HEK293 (cell line): ENCODE results near the gene XYLB.

Experiments used
- CTCF ChIA-PET: fragments of 350-600 bp; formaldehyde crosslinking; extraction: SDS; loops from one replicate; lab custom pipeline; 2021; ENCODE audit warnings: antibody characterized with exemption; lab: Yijun Ruan, JAX
- POLR2A ChIA-PET: fragments of 300-600 bp; formaldehyde crosslinking; extraction: SDS; loops from one replicate; lab custom pipeline; 2020; ENCODE audit warnings: antibody characterized with exemption, inconsistent platforms; lab: Yijun Ruan, JAX
- H3K27ac ChIP-seq: fragments of 200-500 bp; sonication (Bioruptor generic); 2 replicates; pipeline ENCODE4 v1.5.1; 2014; ENCODE audit warnings: low read depth, low read length, control low read depth, inconsistent platforms; ENCODE audit errors: extremely low read depth
- H3K36me3 ChIP-seq, 2 experiments: fragments of 200-500 bp in 1 of 2; sonication (Bioruptor generic) in 1 of 2; 1 replicate in 1 of 2; 2 replicates in 1 of 2; pipeline ENCODE4 v1.5.1; 2014 to 2017; ENCODE audit warnings: inconsistent platforms in 2 of 2, low read length in 2 of 2; ENCODE audit not compliant: control insufficient read depth in 2 of 2, insufficient read depth in 1 of 2
- H3K4me1 ChIP-seq: fragments of 200-500 bp; sonication (Bioruptor generic); 2 replicates; pipeline ENCODE4 v1.5.1; 2014; ENCODE audit warnings: mild to moderate bottlenecking, low read length, inconsistent platforms; ENCODE audit not compliant: control insufficient read depth, insufficient read depth
- H3K4me3 ChIP-seq: 2 replicates; pipeline ENCODE4 v1.5.1; 2011; ENCODE audit warnings: low read depth, mild to moderate bottlenecking, control low read depth, low read length, moderate library complexity
- H3K9me3 ChIP-seq: fragments of 200-500 bp; sonication (Bioruptor generic); 2 replicates; pipeline ENCODE4 v1.5.1; 2014; ENCODE audit warnings: low read depth, low read length, inconsistent platforms; ENCODE audit not compliant: control insufficient read depth, insufficient read depth
- HIC1 ChIP-seq: fragments of 450-650 bp; formaldehyde crosslinking; IDR thresholded peaks from 2 replicates; pipeline ENCODE4 v1.5.1; 2016; ENCODE audit warnings: missing biosample characterization, missing genetic modification characterization
- INSM2 ChIP-seq: fragments of 450-650 bp; formaldehyde crosslinking; IDR thresholded peaks from 2 replicates; pipeline ENCODE4 v1.5.1; 2016; ENCODE audit warnings: missing biosample characterization, missing genetic modification characterization
- KLF17 ChIP-seq: fragments of 450-650 bp; formaldehyde crosslinking; IDR thresholded peaks from 2 replicates; pipeline ENCODE4 v1.5.1; 2016; ENCODE audit warnings: missing biosample characterization, missing genetic modification characterization
- MYNN ChIP-seq: fragments of 450-650 bp; formaldehyde crosslinking; IDR thresholded peaks from 2 replicates; pipeline ENCODE4 v1.5.1; 2016; ENCODE audit warnings: missing biosample characterization, missing genetic modification characterization, borderline replicate concordance
- PATZ1 ChIP-seq: fragments of 450-650 bp; formaldehyde crosslinking; IDR thresholded peaks from 2 replicates; pipeline ENCODE4 v1.5.1; 2016; ENCODE audit warnings: missing biosample characterization, missing genetic modification characterization
- SP3 ChIP-seq: fragments of 450-650 bp; formaldehyde crosslinking; IDR thresholded peaks from 2 replicates; pipeline ENCODE4 v1.5.1; 2016; ENCODE audit warnings: missing biosample characterization, missing genetic modification characterization
- ZNF10 ChIP-seq: fragments of 450-650 bp; formaldehyde crosslinking; IDR thresholded peaks from 2 replicates; pipeline ENCODE4 v1.5.1; 2017; ENCODE audit warnings: missing biosample characterization, missing genetic modification characterization
- ZNF146 ChIP-seq: fragments of 450-650 bp; formaldehyde crosslinking; IDR thresholded peaks from 2 replicates; pipeline ENCODE4 v1.5.1; 2016; ENCODE audit warnings: missing biosample characterization, missing genetic modification characterization
- ZNF341 ChIP-seq: fragments of 450-650 bp; formaldehyde crosslinking; IDR thresholded peaks from 2 replicates; pipeline ENCODE4; 2016; ENCODE audit warnings: low read depth, missing biosample characterization, missing genetic modification characterization
- ZNF362 ChIP-seq: fragments of 450-650 bp; formaldehyde crosslinking; IDR thresholded peaks from 2 replicates; pipeline ENCODE4 v1.5.1; 2016; ENCODE audit warnings: missing biosample characterization, missing genetic modification characterization
- ZNF473 ChIP-seq: fragments of 450-650 bp; formaldehyde crosslinking; IDR thresholded peaks from 2 replicates; pipeline ENCODE4 v1.5.1; 2017; ENCODE audit warnings: missing biosample characterization, missing genetic modification characterization
- ZNF510 ChIP-seq: fragments of 450-650 bp; formaldehyde crosslinking; IDR thresholded peaks from 2 replicates; pipeline ENCODE4 v1.5.1; 2018; ENCODE audit warnings: mild to moderate bottlenecking, missing genetic modification characterization, missing biosample characterization; ENCODE audit not compliant: insufficient replicate concordance
- ZNF623 ChIP-seq: fragments of 450-650 bp; formaldehyde crosslinking; IDR thresholded peaks from 2 replicates; pipeline ENCODE4 v1.5.1; 2016; ENCODE audit warnings: missing biosample characterization, missing genetic modification characterization
- ZNF639 ChIP-seq: fragments of 450-650 bp; formaldehyde crosslinking; IDR thresholded peaks from 2 replicates; pipeline ENCODE4 v1.5.1; 2016; ENCODE audit warnings: missing biosample characterization, missing genetic modification characterization
- ZNF837 ChIP-seq: fragments of 450-650 bp; formaldehyde crosslinking; IDR thresholded peaks from 2 replicates; pipeline ENCODE4 v1.5.1; 2016; ENCODE audit warnings: missing biosample characterization, missing genetic modification characterization

Gene XYLB

GRCh38 chr3:38372214-38372601, 25.6 kb downstream of the XYLB start:
- no peak for TF ChIP-seq ZNF510 (tag by site-specific recombination)
- TF ChIP-seq ZNF341 (tag by site-specific recombination), result no peak
- no peak for TF ChIP-seq ZNF10 (tag by site-specific recombination)
- TF ChIP-seq ZNF837, result no peak
- TF ChIP-seq HIC1 (tag by site-specific recombination), result no peak
- no peak for TF ChIP-seq ZNF473 (tag by site-specific recombination)
- no peak for TF ChIP-seq ZNF362 (tag by site-specific recombination)
- TF ChIP-seq ZNF146, result no peak
- TF ChIP-seq ZNF639 (tag by site-specific recombination), result no peak
- TF ChIP-seq ZNF623 (tag by site-specific recombination), result no peak
- no peak for TF ChIP-seq SP3 (tag by site-specific recombination)
- TF ChIP-seq MYNN, result no peak
- no peak for TF ChIP-seq INSM2 (tag by site-specific recombination)
- no peak for TF ChIP-seq KLF17
- Histone ChIP-seq H3K27ac (no peak overlapping the region), H3K36me3 (peaks cover under 1 to 96% of the 10 kb centered on the region in 2 experiments; a peak in 2 of 3 replicates), H3K9me3 (no peaks in the 10 kb centered on the region), H3K4me1 (no peaks in the 10 kb centered on the region), H3K4me3 (no peak overlapping the region)
- CTCF ChIA-PET, result interaction anchor here (0.7 kb wide), 1 partner anchor 149 kb away, joined by 3 read pairs; no protein-coding TSS in a partner anchor
- POLR2A ChIA-PET, result no interaction called here

GRCh38 chr3:38374221-38374620, 27.6 kb downstream of the XYLB start:
- Histone ChIP-seq H3K9me3 (no peaks in the 10 kb centered on the region), H3K4me3 (no peak overlapping the region), H3K36me3 (peaks cover 3 to 97% of the 10 kb centered on the region in 2 experiments; a peak in 2 of 3 replicates), H3K4me1 (no peaks in the 10 kb centered on the region), H3K27ac (no peak overlapping the region)
- ChIA-PET CTCF (no interaction called here), POLR2A (no interaction called here)
- no peak for TF ChIP-seq PATZ1 (tag by site-specific recombination)
